HG02938 (cell line): ENCODE measurements around the gene NT5C1A.

ENCODE experiments used
- ATAC-seq: cut with Tn5 transposase; IDR thresholded peaks from one replicate; pipeline ENCODE4 v1.9.1; 2021; ENCODE audit warnings: mild to moderate bottlenecking, moderate library complexity; ENCODE audit not compliant: unreplicated experiment

Gene NT5C1A

GRCh38 chr1:39613250-39613649 is 58.7 kb downstream of the NT5C1A start:
- no peak for ATAC-seq

- no peak for ATAC-seq
These were observed 62.1 kb downstream of the NT5C1A start for GRCh38 chr1:39609618-39610331.
